ENCODE measurements around the gene CCL2.

DNA sequence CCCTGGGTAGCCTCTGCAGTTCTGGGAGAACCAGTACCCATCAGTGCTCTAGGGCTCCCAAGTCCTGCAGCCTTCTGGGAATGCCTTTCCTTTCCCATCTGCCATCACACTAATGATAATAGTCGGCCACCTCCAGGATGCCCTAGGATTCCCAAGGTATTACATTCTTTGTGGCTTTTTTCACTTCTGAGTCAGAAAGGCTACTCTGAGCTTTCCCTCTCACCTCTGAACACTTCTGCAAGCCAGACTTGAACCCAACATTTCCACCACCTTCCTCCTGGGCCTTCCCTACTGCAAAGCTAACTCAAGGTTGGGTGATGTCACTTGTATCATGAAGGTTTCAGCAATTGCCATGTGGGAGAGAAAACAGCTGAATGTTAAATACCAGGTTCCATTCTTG, 49.7 kb upstream of the CCL2 start:
- TF ChIP-seq CTCF (IDR thresholded peaks at IDR 0.05; ENCODE audit: insufficient read depth, low read length, poor library complexity, severe bottlenecking) (no peak), EZH2phosphoT487 (conservative IDR thresholded peaks at IDR 0.05; ENCODE audit: low read length) (no peak)

Measured in SU-DHL-6 (cell line).